Mesodermal cell (in vitro differentiated cells): ENCODE measurements around the gene MYRF.

Source experiments
- H3K27ac ChIP-seq: 2 replicates; pipeline ENCODE4 v1.7.0; 2013; ENCODE audit warnings: mild to moderate bottlenecking, low read depth, low read length, moderate library complexity; ENCODE audit not compliant: severe bottlenecking
- H3K36me3 ChIP-seq: 2 replicates; pipeline ENCODE4 v1.7.1; 2013; ENCODE audit warnings: mild to moderate bottlenecking, low read length, moderate library complexity; ENCODE audit not compliant: control insufficient read depth, insufficient read depth
- H3K4me1 ChIP-seq: one replicate; pipeline ENCODE4 v1.7.1; 2013; ENCODE audit warnings: mild to moderate bottlenecking, low read length; ENCODE audit not compliant: insufficient read depth, control insufficient read depth, poor library complexity, severe bottlenecking
- H3K4me3 ChIP-seq: 2 replicates; pipeline ENCODE4 v1.7.0; 2013; ENCODE audit warnings: low read length, control low read depth, mild to moderate bottlenecking; ENCODE audit not compliant: insufficient read depth, poor library complexity, severe bottlenecking; ENCODE audit errors: extremely low read depth
- H3K9me3 ChIP-seq: 2 replicates; pipeline ENCODE4 v1.7.1; 2013; ENCODE audit warnings: mild to moderate bottlenecking, low read length, moderate library complexity; ENCODE audit not compliant: control insufficient read depth
- WGBS, 2 experiments: methylation state at CpG; one replicate each; pipeline ENCODE4 v1.1.5; 2013; ENCODE audit warnings: missing lambda C conversion rate in 2 of 2; ENCODE audit not compliant: insufficient coverage in 2 of 2; 5-methylcytosine and 5-hydroxymethylcytosine counted together

Gene MYRF

GRCh38 chr11:61760946-61761345 lies 8.5 kb downstream of the MYRF start:
- H3K36me3 ChIP-seq, result peaks cover 29% of the 10 kb centered on the region
- H3K4me3 ChIP-seq, result no peak overlapping the region
- no peaks in the 10 kb centered on the region for H3K9me3 ChIP-seq
- WGBS, 2 experiments, result 84 to 85% methylated on average over 4 to 6 of the region's 13 CpGs
- H3K4me1 ChIP-seq, result peaks cover 69% of the 10 kb centered on the region
- H3K27ac ChIP-seq, result no peak overlapping the region

GRCh38 chr11:61761440-61762222 lies 9.2 kb downstream of the MYRF start:
- H3K9me3 ChIP-seq, result no peaks in the 10 kb centered on the region
- peaks cover 31% of the 10 kb centered on the region for H3K36me3 ChIP-seq
- 83 to 88% methylated on average over 9 to 10 of the region's 11 CpGs for WGBS, 2 experiments
- no peak overlapping the region for H3K4me3 ChIP-seq
- peak overlapping the region; percentile 67 for H3K27ac ChIP-seq
- peaks cover 62% of the 10 kb centered on the region for H3K4me1 ChIP-seq

- no peak overlapping the region for H3K4me3 ChIP-seq
- H3K36me3 ChIP-seq, result peaks cover 37% of the 10 kb centered on the region
- peak overlapping the region; percentile 67 for H3K27ac ChIP-seq
- peaks cover 57% of the 10 kb centered on the region for H3K4me1 ChIP-seq
- WGBS, 2 experiments, result 90 to 95% methylated on average over 8 to 10 of the region's 10 CpGs
- no peaks in the 10 kb centered on the region for H3K9me3 ChIP-seq
These were observed 9.8 kb downstream of the MYRF start for GRCh38 chr11:61762223-61762615.

- H3K4me3 ChIP-seq, result no peak overlapping the region
- WGBS, 2 experiments, result 67 to 80% methylated on average over 6 of the region's 15 CpGs
- peak overlapping the region; percentile 67 for H3K27ac ChIP-seq
- H3K9me3 ChIP-seq, result no peaks in the 10 kb centered on the region
- peaks cover 39% of the 10 kb centered on the region for H3K36me3 ChIP-seq
- peaks cover 51% of the 10 kb centered on the region for H3K4me1 ChIP-seq
These were observed 10.4 kb downstream of the MYRF start for GRCh38 chr11:61762798-61763197.

GRCh38 chr11:61763930-61764605 lies 11.6 kb downstream of the MYRF start:
- H3K27ac ChIP-seq, result no peak overlapping the region
- WGBS, 2 experiments, result 92 to 95% methylated on average over 20 to 22 of the region's 23 CpGs
- peaks cover 48% of the 10 kb centered on the region for H3K4me1 ChIP-seq
- no peak overlapping the region for H3K4me3 ChIP-seq
- H3K36me3 ChIP-seq, result peaks cover 36% of the 10 kb centered on the region
- no peaks in the 10 kb centered on the region for H3K9me3 ChIP-seq

GRCh38 chr11:61764606-61765260 lies 12.3 kb downstream of the MYRF start:
- WGBS, 2 experiments, result 77 to 82% methylated on average over 17 to 19 of the region's 22 CpGs
- Histone ChIP-seq H3K27ac (peak overlapping the region; percentile 49), H3K36me3 (peaks cover 34% of the 10 kb centered on the region), H3K4me3 (no peak overlapping the region), H3K9me3 (no peaks in the 10 kb centered on the region), H3K4me1 (peaks cover 48% of the 10 kb centered on the region)

GRCh38 chr11:61765550-61766253 lies 13.3 kb downstream of the MYRF start:
- Histone ChIP-seq H3K36me3 (peaks cover 37% of the 10 kb centered on the region), H3K4me1 (peaks cover 52% of the 10 kb centered on the region), H3K27ac (no peak overlapping the region), H3K4me3 (no peak overlapping the region), H3K9me3 (no peaks in the 10 kb centered on the region)
- 90 to 92% methylated on average over 19 to 26 of the region's 26 CpGs for WGBS, 2 experiments

GRCh38 chr11:61766353-61766841 lies 14.0 kb downstream of the MYRF start:
- Histone ChIP-seq H3K9me3 (no peaks in the 10 kb centered on the region), H3K4me1 (peaks cover 54% of the 10 kb centered on the region), H3K36me3 (peaks cover 37% of the 10 kb centered on the region), H3K4me3 (no peak overlapping the region), H3K27ac (no peak overlapping the region)
- WGBS, 2 experiments, result 92 to 97% methylated on average over 10 to 13 of the region's 13 CpGs

- peak overlapping the region; percentile 29 for H3K27ac ChIP-seq
- no peak overlapping the region for H3K4me3 ChIP-seq
- no peaks in the 10 kb centered on the region for H3K9me3 ChIP-seq
- peaks cover 32% of the 10 kb centered on the region for H3K36me3 ChIP-seq
- 85 to 94% methylated on average over 6 to 8 of the region's 11 CpGs for WGBS, 2 experiments
- peaks cover 56% of the 10 kb centered on the region for H3K4me1 ChIP-seq
These were observed 16.1 kb downstream of the MYRF start for GRCh38 chr11:61768376-61769076.
